ENCODE data around the gene SH2D4B.

SH2D4B gene

DNA sequence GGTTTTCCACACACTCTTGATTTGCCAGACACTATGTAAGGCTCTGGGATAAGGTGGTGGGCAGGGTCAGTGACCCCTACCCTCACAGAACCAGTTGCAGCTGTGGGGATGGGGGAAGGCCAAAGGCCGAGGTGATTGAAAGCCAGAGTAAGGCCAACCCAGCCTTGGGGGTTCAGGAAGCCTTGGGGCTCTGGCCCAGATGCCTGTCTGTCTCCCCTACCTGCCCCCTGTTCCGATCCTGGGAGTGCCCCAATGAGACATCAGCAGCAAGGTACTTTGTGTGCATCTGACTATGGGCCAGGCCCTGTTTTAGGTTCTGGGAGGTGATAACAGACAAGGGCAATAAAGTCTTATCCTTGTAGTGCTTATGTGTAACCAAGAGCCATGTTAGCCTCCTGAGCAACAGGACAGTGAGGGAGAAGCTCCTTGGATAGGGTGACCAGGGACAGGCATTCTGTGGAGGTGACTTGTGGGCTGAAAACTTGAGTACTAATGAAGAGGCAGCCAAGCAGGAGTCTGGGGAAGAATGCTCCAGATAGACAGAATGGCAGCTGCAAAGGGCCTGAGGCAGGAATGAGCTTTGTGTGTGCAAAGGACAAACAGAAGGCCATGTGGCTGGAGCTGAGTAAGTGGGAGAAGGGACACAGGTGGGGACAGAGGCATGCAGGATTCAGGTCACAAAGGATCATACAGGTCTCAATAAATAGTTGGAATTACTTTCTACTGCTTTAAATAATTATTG lies 48.2 kb upstream of the SH2D4B start:
- TF ChIP-seq OSR1 (CRISPR knock-in tag; IDR thresholded peaks at IDR 0.05): no peak
- ATAC-seq: no peak

DNA sequence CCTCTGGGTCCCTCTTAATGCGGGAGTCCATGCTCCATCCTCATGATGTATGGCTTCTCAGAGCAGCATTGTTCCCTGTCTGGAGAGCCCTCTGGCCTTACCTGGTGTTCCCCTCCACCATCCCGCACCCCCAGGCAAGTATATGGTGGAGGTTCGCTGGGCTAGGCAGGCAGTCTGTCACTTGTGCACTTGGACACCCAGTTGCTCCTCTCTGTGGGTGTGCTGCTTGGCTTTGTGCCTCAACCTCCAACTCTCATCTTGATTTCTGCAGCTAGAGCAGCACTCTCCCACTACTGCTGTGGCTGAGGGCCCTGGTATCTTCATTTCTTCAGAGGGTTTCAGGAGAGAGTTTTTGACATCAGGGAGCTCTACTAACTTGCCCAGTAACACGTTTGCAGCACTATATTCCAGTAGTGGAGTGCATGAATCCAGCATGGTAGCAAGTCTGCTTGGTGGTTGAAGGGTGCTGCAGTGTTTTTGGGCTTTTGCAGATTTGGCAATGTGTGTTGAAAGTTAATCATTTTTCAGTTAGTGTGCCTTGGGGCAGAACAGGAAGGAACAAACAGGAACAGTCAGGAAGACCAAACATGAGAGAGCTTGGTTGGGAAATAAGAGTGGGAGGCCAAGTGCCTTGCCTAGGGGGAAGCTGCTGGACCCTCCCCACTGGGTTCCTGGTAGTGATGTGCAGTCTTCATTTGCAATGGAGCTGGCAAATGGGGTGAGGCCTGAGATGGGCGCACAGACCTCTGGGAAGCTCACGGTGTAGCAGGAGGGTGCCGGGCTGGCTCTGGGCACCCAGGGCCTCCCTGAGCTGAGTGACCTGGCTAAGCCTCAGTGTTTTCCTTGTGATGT lies 46.2 kb upstream of the SH2D4B start:
- TF ChIP-seq ESRRG (CRISPR knock-in tag; IDR thresholded peaks at IDR 0.05) (no peak), ZC3H10 (CRISPR knock-in tag; IDR thresholded peaks at IDR 0.05) (no peak), GLIS3 (CRISPR knock-in tag; IDR thresholded peaks at IDR 0.05) (no peak), ARNTL (CRISPR knock-in tag; IDR thresholded peaks at IDR 0.05; ENCODE audit: borderline replicate concordance, low read depth) (no peak), TCF4 (CRISPR knock-in tag; IDR thresholded peaks at IDR 0.05; ENCODE audit: borderline replicate concordance) (no peak), TOX (CRISPR knock-in tag; IDR thresholded peaks at IDR 0.05; ENCODE audit: borderline replicate concordance) (no peak), RARB (CRISPR knock-in tag; IDR thresholded peaks at IDR 0.05) (no peak), SNAI2 (CRISPR knock-in tag; IDR thresholded peaks at IDR 0.05) (no peak), ZNF8 (CRISPR knock-in tag; IDR thresholded peaks at IDR 0.05) (no peak), ZNF70 (CRISPR knock-in tag; IDR thresholded peaks at IDR 0.05) (no peak), ISL1 (CRISPR knock-in tag; IDR thresholded peaks at IDR 0.05) (no peak)
- TF ChIP-seq, protein P1, sequence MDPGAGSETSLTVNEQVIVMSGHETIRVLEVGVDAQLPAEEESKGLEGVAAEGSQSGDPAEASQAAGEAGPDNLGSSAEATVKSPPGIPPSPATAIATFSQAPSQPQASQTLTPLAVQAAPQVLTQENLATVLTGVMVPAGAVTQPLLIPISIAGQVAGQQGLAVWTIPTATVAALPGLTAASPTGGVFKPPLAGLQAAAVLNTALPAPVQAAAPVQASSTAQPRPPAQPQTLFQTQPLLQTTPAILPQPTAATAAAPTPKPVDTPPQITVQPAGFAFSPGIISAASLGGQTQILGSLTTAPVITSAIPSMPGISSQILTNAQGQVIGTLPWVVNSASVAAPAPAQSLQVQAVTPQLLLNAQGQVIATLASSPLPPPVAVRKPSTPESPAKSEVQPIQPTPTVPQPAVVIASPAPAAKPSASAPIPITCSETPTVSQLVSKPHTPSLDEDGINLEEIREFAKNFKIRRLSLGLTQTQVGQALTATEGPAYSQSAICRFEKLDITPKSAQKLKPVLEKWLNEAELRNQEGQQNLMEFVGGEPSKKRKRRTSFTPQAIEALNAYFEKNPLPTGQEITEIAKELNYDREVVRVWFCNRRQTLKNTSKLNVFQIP (CRISPR knock-in tag; IDR thresholded peaks at IDR 0.05; ENCODE audit: borderline replicate concordance, low read depth): no peak
- TF ChIP-seq, protein P2, sequence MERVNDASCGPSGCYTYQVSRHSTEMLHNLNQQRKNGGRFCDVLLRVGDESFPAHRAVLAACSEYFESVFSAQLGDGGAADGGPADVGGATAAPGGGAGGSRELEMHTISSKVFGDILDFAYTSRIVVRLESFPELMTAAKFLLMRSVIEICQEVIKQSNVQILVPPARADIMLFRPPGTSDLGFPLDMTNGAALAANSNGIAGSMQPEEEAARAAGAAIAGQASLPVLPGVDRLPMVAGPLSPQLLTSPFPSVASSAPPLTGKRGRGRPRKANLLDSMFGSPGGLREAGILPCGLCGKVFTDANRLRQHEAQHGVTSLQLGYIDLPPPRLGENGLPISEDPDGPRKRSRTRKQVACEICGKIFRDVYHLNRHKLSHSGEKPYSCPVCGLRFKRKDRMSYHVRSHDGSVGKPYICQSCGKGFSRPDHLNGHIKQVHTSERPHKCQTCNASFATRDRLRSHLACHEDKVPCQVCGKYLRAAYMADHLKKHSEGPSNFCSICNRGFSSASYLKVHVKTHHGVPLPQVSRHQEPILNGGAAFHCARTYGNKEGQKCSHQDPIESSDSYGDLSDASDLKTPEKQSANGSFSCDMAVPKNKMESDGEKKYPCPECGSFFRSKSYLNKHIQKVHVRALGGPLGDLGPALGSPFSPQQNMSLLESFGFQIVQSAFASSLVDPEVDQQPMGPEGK (CRISPR knock-in tag; IDR thresholded peaks at IDR 0.05; ENCODE audit: borderline replicate concordance): no peak
- TF ChIP-seq, protein P3, sequence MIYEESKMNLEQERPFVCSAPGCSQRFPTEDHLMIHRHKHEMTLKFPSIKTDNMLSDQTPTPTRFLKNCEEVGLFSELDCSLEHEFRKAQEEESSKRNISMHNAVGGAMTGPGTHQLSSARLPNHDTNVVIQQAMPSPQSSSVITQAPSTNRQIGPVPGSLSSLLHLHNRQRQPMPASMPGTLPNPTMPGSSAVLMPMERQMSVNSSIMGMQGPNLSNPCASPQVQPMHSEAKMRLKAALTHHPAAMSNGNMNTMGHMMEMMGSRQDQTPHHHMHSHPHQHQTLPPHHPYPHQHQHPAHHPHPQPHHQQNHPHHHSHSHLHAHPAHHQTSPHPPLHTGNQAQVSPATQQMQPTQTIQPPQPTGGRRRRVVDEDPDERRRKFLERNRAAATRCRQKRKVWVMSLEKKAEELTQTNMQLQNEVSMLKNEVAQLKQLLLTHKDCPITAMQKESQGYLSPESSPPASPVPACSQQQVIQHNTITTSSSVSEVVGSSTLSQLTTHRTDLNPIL (CRISPR knock-in tag; IDR thresholded peaks at IDR 0.05; ENCODE audit: low read depth): no peak
- ATAC-seq: no peak

DNA sequence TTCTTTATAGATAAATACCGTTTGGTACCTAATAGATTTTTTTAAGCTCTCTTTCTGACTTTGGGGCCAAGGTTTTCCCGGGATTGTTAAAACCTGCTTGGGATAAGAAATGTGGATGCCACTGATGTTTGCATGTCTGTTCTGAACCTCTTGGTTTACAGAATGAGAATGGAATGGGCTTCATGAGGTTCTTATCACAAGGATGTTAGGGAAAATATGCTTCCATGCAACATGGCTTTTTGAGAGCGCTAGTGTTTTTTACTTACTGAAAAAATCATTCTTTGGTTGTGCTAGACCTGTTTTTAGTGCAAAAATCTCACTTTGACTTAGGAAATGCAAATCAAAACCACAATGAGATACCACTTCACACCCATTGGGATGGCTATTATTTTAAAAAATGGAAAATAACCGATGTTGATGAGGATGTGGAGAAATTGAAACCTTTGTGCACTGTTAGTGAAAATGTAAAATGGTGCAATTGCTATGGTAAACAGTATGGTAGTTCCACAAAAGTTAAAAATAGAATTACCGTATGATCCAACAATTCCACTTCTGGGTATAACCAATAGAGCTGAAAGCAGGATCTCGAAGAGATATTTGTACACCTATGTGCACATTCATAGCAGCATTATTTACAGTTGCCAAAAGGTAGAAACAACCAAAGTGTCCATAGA lies 44.7 kb upstream of the SH2D4B start:
- ATAC-seq: no peak
- TF ChIP-seq, protein P4, sequence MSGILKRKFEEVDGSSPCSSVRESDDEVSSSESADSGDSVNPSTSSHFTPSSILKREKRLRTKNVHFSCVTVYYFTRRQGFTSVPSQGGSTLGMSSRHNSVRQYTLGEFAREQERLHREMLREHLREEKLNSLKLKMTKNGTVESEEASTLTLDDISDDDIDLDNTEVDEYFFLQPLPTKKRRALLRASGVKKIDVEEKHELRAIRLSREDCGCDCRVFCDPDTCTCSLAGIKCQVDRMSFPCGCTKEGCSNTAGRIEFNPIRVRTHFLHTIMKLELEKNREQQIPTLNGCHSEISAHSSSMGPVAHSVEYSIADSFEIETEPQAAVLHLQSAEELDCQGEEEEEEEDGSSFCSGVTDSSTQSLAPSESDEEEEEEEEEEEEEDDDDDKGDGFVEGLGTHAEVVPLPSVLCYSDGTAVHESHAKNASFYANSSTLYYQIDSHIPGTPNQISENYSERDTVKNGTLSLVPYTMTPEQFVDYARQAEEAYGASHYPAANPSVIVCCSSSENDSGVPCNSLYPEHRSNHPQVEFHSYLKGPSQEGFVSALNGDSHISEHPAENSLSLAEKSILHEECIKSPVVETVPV (CRISPR knock-in tag; IDR thresholded peaks at IDR 0.05): no peak
- TF ChIP-seq CSDC2 (CRISPR knock-in tag; IDR thresholded peaks at IDR 0.05) (no peak), ISL1 (CRISPR knock-in tag; IDR thresholded peaks at IDR 0.05) (no peak), ESRRG (CRISPR knock-in tag; IDR thresholded peaks at IDR 0.05) (no peak), ZC3H10 (CRISPR knock-in tag; IDR thresholded peaks at IDR 0.05) (no peak), OSR1 (CRISPR knock-in tag; IDR thresholded peaks at IDR 0.05) (no peak), TCF4 (CRISPR knock-in tag; IDR thresholded peaks at IDR 0.05; ENCODE audit: borderline replicate concordance) (no peak), GLIS3 (CRISPR knock-in tag; IDR thresholded peaks at IDR 0.05) (no peak), ZNF8 (CRISPR knock-in tag; IDR thresholded peaks at IDR 0.05) (no peak), TOX (CRISPR knock-in tag; IDR thresholded peaks at IDR 0.05; ENCODE audit: borderline replicate concordance) (no peak), ZNF565 (CRISPR knock-in tag; conservative IDR thresholded peaks at IDR 0.05; ENCODE audit: low read depth) (no peak), RARB (CRISPR knock-in tag; IDR thresholded peaks at IDR 0.05) (no peak), SNAI2 (CRISPR knock-in tag; IDR thresholded peaks at IDR 0.05) (no peak), PPARA (CRISPR knock-in tag; IDR thresholded peaks at IDR 0.05; ENCODE audit: borderline replicate concordance) (no peak)
- TF ChIP-seq, protein P1 (CRISPR knock-in tag; IDR thresholded peaks at IDR 0.05; ENCODE audit: borderline replicate concordance, low read depth): no peak
